Measurements from ENCODE around the gene SPTSSA. TPM values are rescaled to one million over a fixed set of nuclear protein-coding genes. Genes with fewer than 3 reads are reported as not detected.
"Not testable (repeated sequence)": the region's sequence is repeated elsewhere in the genome, so short reads cannot be mapped to it uniquely, and the experiment has no call there.

The SPTSSA gene
- total and polyA plus RNA-seq, 9 donors: 5.1 to 32.0 (median 21.9) TPM

- Histone ChIP-seq H3K9me3 (replicated peaks; ENCODE audit: control insufficient read depth, low read depth, low read length) (no peaks in the 10 kb centered on the region), H3K4me1 (ENCODE audit: control insufficient read depth, insufficient read depth, low read length) (no peaks in the 10 kb centered on the region), H3K4me3 (ENCODE audit: low read length) (no peak overlapping the region), H3K27me3 (ENCODE audit: control insufficient read depth, insufficient read depth, low read length) (no peaks in the 10 kb centered on the region), H3K27ac (ENCODE audit: low read length) (no peak overlapping the region), H3K36me3 (ENCODE audit: control insufficient read depth, insufficient read depth, low read length) (no peaks in the 10 kb centered on the region)
- no peak for DNase-seq
- no CpG with 5 or more reads among the region's 1 CpG for WGBS (ENCODE audit: insufficient coverage)
These were observed 25.7 kb downstream of the SPTSSA start for GRCh38 chr14:34436118-34436905.

- no CpG with 5 or more reads among the region's 2 CpGs for WGBS (ENCODE audit: insufficient coverage)
- no peaks in the 10 kb centered on the region for H3K27me3 ChIP-seq (ENCODE audit: control insufficient read depth, insufficient read depth, low read length)
- DNase-seq: no peak
- no peaks in the 10 kb centered on the region for H3K4me1 ChIP-seq (ENCODE audit: control insufficient read depth, insufficient read depth, low read length)
- H3K27ac ChIP-seq (ENCODE audit: low read length): no peak overlapping the region
- H3K36me3 ChIP-seq (ENCODE audit: control insufficient read depth, insufficient read depth, low read length): no peaks in the 10 kb centered on the region
- no peak overlapping the region for H3K4me3 ChIP-seq (ENCODE audit: low read length)
- H3K9me3 ChIP-seq (replicated peaks; ENCODE audit: control insufficient read depth, low read depth, low read length): no peaks in the 10 kb centered on the region
These were observed 28.1 kb downstream of the SPTSSA start for GRCh38 chr14:34433957-34434356.

- WGBS (ENCODE audit: insufficient coverage): 76% methylated on average over 4 of the region's 5 CpGs
- not testable (repeated sequence) for DNase-seq; H3K9me3 ChIP-seq (replicated peaks; ENCODE audit: control insufficient read depth, low read depth, low read length); H3K4me1 ChIP-seq (ENCODE audit: control insufficient read depth, insufficient read depth, low read length); H3K27me3 ChIP-seq (ENCODE audit: control insufficient read depth, insufficient read depth, low read length); H3K36me3 ChIP-seq (ENCODE audit: control insufficient read depth, insufficient read depth, low read length); H3K27ac ChIP-seq (ENCODE audit: low read length); H3K4me3 ChIP-seq (ENCODE audit: low read length)
These were observed 34.0 kb downstream of the SPTSSA start for GRCh38 chr14:34428102-34428466.

DNA sequence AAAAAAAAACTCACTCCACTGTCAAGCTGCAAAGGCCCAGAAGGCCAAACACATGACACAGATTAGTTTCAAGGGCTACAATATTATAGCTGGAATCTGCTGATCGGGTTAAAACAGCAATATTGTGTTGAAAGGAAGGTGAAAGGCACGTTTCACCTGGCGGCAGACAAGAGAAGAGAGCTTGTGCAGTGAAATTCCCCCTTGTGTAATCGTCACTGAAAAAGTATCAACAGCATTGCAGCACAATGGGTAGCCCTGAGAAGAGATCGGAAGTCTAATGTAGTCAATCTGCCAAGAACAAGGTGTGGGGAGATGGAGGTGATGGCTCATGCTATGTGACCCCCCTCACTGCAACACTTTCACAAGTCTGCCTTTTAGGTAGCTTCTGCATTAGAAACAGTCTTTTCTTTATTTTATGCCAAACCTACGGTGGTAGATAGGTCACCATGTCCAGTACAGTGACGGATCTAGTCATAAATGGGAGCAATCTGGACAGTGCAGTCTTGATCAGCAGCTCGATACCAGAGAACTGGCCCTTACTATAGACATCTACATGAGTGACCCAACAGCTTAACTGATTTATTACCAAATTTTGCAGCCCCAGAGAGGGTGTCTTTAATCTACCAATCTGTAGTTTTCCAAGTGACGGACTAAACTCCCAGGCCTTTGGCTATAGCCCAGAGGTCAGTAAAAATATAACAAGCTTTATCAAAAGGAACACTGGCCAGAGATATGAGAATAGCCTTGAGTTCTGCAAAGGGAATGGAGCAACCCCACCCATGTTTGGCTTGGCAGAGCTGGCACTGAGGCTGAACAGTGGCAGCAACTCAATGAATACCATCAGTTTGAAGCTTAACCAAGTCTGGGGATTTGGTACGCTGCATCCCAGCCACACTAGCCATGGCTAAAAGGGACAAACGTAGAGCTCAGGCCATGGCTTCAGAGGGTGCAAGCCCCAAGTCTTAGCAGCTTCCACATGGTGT lies 35.4 kb downstream of the SPTSSA start:
- H3K9me3 ChIP-seq (replicated peaks; ENCODE audit: control insufficient read depth, low read depth, low read length): no peaks in the 10 kb centered on the region
- H3K27ac ChIP-seq (ENCODE audit: low read length): no peak overlapping the region
- no peak overlapping the region for H3K4me3 ChIP-seq (ENCODE audit: low read length)
- WGBS (ENCODE audit: insufficient coverage): 80% methylated on average over 10 of the region's 11 CpGs
- H3K27me3 ChIP-seq (ENCODE audit: control insufficient read depth, insufficient read depth, low read length): no peaks in the 10 kb centered on the region
- H3K36me3 ChIP-seq (ENCODE audit: control insufficient read depth, insufficient read depth, low read length): no peaks in the 10 kb centered on the region
- no peak for DNase-seq
- H3K4me1 ChIP-seq (ENCODE audit: control insufficient read depth, insufficient read depth, low read length): no peaks in the 10 kb centered on the region

DNA sequence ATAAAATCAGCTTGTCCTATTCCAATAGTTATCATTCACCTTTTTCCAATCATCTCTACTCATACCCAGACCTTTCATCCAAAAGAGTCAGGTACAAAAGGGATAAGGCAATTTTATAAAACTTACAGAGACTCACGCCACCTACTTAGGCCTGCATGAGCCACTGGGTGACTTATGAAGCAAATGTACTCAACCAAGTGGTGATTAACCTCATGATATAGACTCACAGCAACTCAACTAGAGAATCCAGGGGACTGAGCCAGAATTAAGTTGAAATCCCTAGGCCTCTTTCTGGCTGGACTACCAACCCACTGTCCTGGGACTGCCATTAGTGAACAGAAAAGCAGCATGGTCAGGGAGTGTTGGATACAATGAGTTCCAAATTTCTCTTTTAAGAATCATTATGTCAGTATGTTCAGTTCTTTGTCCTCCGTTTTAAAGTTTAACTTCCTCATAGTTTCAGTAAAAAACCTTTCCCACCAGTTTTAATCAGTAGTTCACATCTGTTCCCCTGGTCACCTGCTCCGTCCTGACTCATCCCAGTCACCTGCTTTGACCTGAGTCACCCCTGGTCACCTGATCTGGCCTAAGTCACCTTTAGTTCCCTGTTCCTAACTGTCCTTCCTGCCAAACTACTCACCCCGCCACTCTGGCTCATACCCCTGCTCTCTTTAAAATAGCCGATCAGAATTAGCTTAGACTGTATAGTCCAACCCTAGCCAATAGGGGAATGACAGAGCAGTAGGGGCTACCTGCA lies 36.8 kb downstream of the SPTSSA start:
- Histone ChIP-seq H3K27me3 (ENCODE audit: control insufficient read depth, insufficient read depth, low read length) (no peaks in the 10 kb centered on the region), H3K9me3 (replicated peaks; ENCODE audit: control insufficient read depth, low read depth, low read length) (peaks cover 3% of the 10 kb centered on the region), H3K36me3 (ENCODE audit: control insufficient read depth, insufficient read depth, low read length) (no peaks in the 10 kb centered on the region), H3K4me1 (ENCODE audit: control insufficient read depth, insufficient read depth, low read length) (no peaks in the 10 kb centered on the region), H3K27ac (ENCODE audit: low read length) (no peak overlapping the region), H3K4me3 (ENCODE audit: low read length) (no peak overlapping the region)
- no peak for DNase-seq
- WGBS (ENCODE audit: insufficient coverage): 75% methylated on average over 3 of the region's 5 CpGs

- Histone ChIP-seq H3K9me3 (replicated peaks; ENCODE audit: control insufficient read depth, low read depth, low read length) (peaks cover 3% of the 10 kb centered on the region), H3K36me3 (ENCODE audit: control insufficient read depth, insufficient read depth, low read length) (no peaks in the 10 kb centered on the region), H3K4me1 (ENCODE audit: control insufficient read depth, insufficient read depth, low read length) (no peaks in the 10 kb centered on the region), H3K27me3 (ENCODE audit: control insufficient read depth, insufficient read depth, low read length) (no peaks in the 10 kb centered on the region), H3K4me3 (ENCODE audit: low read length) (no peak overlapping the region), H3K27ac (ENCODE audit: low read length) (no peak overlapping the region)
- DNase-seq: no peak
- 76% methylated on average over 2 of the region's 2 CpGs for WGBS (ENCODE audit: insufficient coverage)
These were observed 37.6 kb downstream of the SPTSSA start for GRCh38 chr14:34424488-34424887.

GRCh38 chr14:34423445-34423844 lies 38.6 kb downstream of the SPTSSA start:
- no peaks in the 10 kb centered on the region for H3K4me1 ChIP-seq (ENCODE audit: control insufficient read depth, insufficient read depth, low read length)
- H3K27ac ChIP-seq (ENCODE audit: low read length): no peak overlapping the region
- peaks cover 3% of the 10 kb centered on the region for H3K9me3 ChIP-seq (replicated peaks; ENCODE audit: control insufficient read depth, low read depth, low read length)
- H3K36me3 ChIP-seq (ENCODE audit: control insufficient read depth, insufficient read depth, low read length): no peaks in the 10 kb centered on the region
- H3K4me3 ChIP-seq (ENCODE audit: low read length): no peak overlapping the region
- WGBS (ENCODE audit: insufficient coverage): 37% methylated on average over 2 of the region's 2 CpGs
- DNase-seq: no peak
- H3K27me3 ChIP-seq (ENCODE audit: control insufficient read depth, insufficient read depth, low read length): no peaks in the 10 kb centered on the region

DNA sequence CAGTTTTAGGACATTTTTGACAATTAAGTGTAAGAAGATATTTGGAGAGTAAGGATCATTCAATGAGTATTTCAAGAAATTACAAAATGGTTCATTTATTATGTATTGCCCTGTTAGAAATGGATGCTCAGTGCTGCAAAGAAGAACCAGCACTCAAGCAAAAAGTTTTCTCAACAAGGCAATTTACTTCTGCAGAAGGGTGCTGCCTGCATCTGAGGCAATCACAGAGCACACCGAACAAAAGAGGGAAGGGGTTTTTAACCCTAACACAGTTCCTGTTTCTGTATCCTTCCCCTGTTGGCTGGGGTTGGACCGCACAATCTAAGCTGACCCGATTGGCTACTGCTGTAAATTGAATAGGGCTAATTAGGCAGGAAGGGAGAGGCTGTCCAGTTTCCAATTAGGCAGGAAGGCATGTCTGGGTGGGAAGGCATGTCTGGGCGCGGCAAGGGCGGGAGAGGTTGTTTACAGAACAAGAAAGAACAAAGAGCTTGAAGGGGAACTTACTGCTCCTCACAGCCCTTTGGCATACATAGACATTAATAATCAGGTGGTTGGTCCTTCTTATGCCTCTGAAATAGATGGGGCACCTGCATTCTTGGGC lies 41.4 kb downstream of the SPTSSA start:
- Histone ChIP-seq H3K4me1 (ENCODE audit: control insufficient read depth, insufficient read depth, low read length) (no peaks in the 10 kb centered on the region), H3K36me3 (ENCODE audit: control insufficient read depth, insufficient read depth, low read length) (no peaks in the 10 kb centered on the region), H3K27me3 (ENCODE audit: control insufficient read depth, insufficient read depth, low read length) (no peaks in the 10 kb centered on the region), H3K4me3 (ENCODE audit: low read length) (no peak overlapping the region), H3K9me3 (replicated peaks; ENCODE audit: control insufficient read depth, low read depth, low read length) (peaks cover 3% of the 10 kb centered on the region), H3K27ac (ENCODE audit: low read length) (no peak overlapping the region)
- no peak for DNase-seq
- 73% methylated on average over 3 of the region's 6 CpGs for WGBS (ENCODE audit: insufficient coverage)

DNA sequence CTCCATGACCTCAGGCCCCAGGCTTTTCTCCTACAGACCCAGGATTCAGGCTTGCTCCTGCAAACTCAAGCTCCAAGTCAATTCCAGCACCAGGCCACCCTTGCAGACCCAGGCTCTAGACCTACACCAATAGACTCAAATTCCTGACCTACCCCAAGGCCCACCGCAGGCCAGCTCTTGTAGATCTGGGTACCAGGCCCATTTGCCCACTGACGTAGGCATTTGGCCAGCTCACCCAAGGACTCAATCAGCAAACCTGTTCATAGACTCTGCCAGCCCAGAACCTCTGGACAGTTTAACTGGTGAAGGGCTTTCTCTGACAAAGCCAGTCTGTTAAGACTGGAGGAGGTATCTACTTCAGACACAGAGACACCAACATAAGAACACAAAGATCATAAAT lies 52.3 kb downstream of the SPTSSA start:
- Histone ChIP-seq H3K9me3 (replicated peaks; ENCODE audit: control insufficient read depth, low read depth, low read length) (peaks cover 6% of the 10 kb centered on the region), H3K27me3 (ENCODE audit: control insufficient read depth, insufficient read depth, low read length) (no peaks in the 10 kb centered on the region), H3K4me1 (ENCODE audit: control insufficient read depth, insufficient read depth, low read length) (no peaks in the 10 kb centered on the region), H3K27ac (ENCODE audit: low read length) (no peak overlapping the region), H3K4me3 (ENCODE audit: low read length) (no peak overlapping the region), H3K36me3 (ENCODE audit: control insufficient read depth, insufficient read depth, low read length) (no peaks in the 10 kb centered on the region)
- no peak for DNase-seq
- WGBS (ENCODE audit: insufficient coverage): 100% methylated on average over 1 of the region's 2 CpGs
